HCT116 (cell line): ENCODE measurements around the gene CFB. TPM values are rescaled to one million over a fixed set of nuclear protein-coding genes. Genes with fewer than 3 reads are reported as not detected.

Experiments
- ATAC-seq: fragments of 200-7000 bp; cut with Tn5 transposase; 2 replicates; pipeline ENCODE4 v1.9.1; 2020; ENCODE audit warnings: mild to moderate bottlenecking, moderate library complexity
- BruUV-seq: library from RNA; stranded (reverse); fragments of 400-500 nt; replicated peaks from 2 replicates; lab custom pipeline; 2021; lab: Mats Ljungman, UMichigan
- CTCF ChIA-PET: fragments of 300-600 bp; sonication (Branson Sonifier 250); formaldehyde crosslinking; loops from one replicate; lab custom pipeline; 2021; ENCODE audit warnings: antibody characterized with exemption; lab: Charles Lee
- POLR2A ChIA-PET: fragments of 300-600, 350-600 bp; sonication (Branson Sonifier 250); formaldehyde crosslinking; loops from one replicate; lab custom pipeline; 2021; ENCODE audit warnings: antibody characterized with exemption; lab: Charles Lee
- RAD21 ChIA-PET, 2 experiments: fragments of 300-600 bp; sonication (Branson Sonifier 250); formaldehyde crosslinking; loops; one replicate each; lab custom pipeline; 2023; ENCODE audit warnings: low total read pairs in 2 of 2; ENCODE audit not compliant: uncharacterized antibody in 2 of 2, unreplicated experiment in 2 of 2, low non-redundant PET in 1 of 2; lab: Charles Lee
- DNase-seq: peaks from one replicate; pipeline ENCODE4 v3.0.0-alpha.2; 2010; ENCODE audit warnings: low read depth, low spot score
- H2AFZ ChIP-seq: fragments of 200-600 bp; shearing (Covaris generic), sonication (generic); 2 replicates; pipeline ENCODE4 v1.6.1; 2017; ENCODE audit warnings: low read depth, mixed run types, mixed read lengths, antibody characterized with exemption, low read length; ENCODE audit not compliant: poor library complexity, severe bottlenecking
- H3K27ac ChIP-seq: 2 replicates; pipeline ENCODE4 v1.5.1; 2012; ENCODE audit warnings: low read depth, low read length
- H3K27me3 ChIP-seq: fragments of 200-600 bp; sonication (generic); 2 replicates; pipeline ENCODE4 v1.6.1; 2016; ENCODE audit warnings: mixed run types, low read length, mixed read lengths; ENCODE audit not compliant: insufficient read depth
- H3K36me3 ChIP-seq, 2 experiments: fragments of 200-500 bp in 1 of 2; fragments of 200-600 bp in 1 of 2; sonication (Bioruptor generic) in 1 of 2; sonication (generic) in 1 of 2; 2 replicates each; pipeline versions ENCODE4 v1.5.1 to v1.6.1; 2014 to 2016; ENCODE audit warnings: low read length in 2 of 2, inconsistent platforms in 1 of 2, mixed read lengths in 1 of 2, mixed run types in 1 of 2; ENCODE audit not compliant: insufficient read depth in 2 of 2, control insufficient read depth in 1 of 2
- H3K4me1 ChIP-seq, 2 experiments: fragments of 200-600 bp in 1 of 2; sonication (generic) in 1 of 2; 2 replicates each; pipeline versions ENCODE4 v1.5.1 to v1.6.1; 2012 to 2017; ENCODE audit warnings: low read length in 2 of 2, inconsistent platforms in 1 of 2, mild to moderate bottlenecking in 1 of 2, mixed read lengths in 1 of 2, mixed run types in 1 of 2, moderate library complexity in 1 of 2; ENCODE audit not compliant: insufficient read depth in 2 of 2, control insufficient read depth in 1 of 2
- H3K4me2 ChIP-seq: fragments of 200-600 bp; sonication (generic); 2 replicates; pipeline ENCODE4 v1.6.1; 2017; ENCODE audit warnings: mixed run types, low read length, mixed read lengths
- H3K4me3 ChIP-seq, 2 experiments: fragments of 200-600 bp in 1 of 2; sonication (generic) in 1 of 2; replicated peaks in 1 of 2; 2 replicates each; pipeline ENCODE4 v1.5.1; 2011 to 2016; ENCODE audit warnings: low read length in 2 of 2, control low read depth in 1 of 2, low read depth in 1 of 2, mild to moderate bottlenecking in 1 of 2, mixed read lengths in 1 of 2, mixed run types in 1 of 2
- H3K79me2 ChIP-seq: fragments of 200-600 bp; sonication (generic); 2 replicates; pipeline ENCODE4 v1.6.1; 2017; ENCODE audit warnings: mild to moderate bottlenecking, mixed run types, low read length, moderate library complexity, mixed read lengths; ENCODE audit not compliant: insufficient read depth
- H3K9ac ChIP-seq: fragments of 200-600 bp; sonication (generic); 2 replicates; pipeline ENCODE4 v1.6.1; 2016; ENCODE audit warnings: low read length, mixed read lengths
- H3K9me2 ChIP-seq: fragments of 200-600 bp; sonication (generic), shearing (Covaris generic); 2 replicates; pipeline ENCODE4 v1.6.1; 2017; ENCODE audit warnings: mixed run types, mild to moderate bottlenecking, moderate library complexity; ENCODE audit not compliant: insufficient read depth
- H3K9me3 ChIP-seq, 2 experiments: fragments of 200-500 bp in 1 of 2; fragments of 200-600 bp in 1 of 2; sonication (Bioruptor generic) in 1 of 2; sonication (generic) in 1 of 2; 2 replicates each; pipeline ENCODE4 v1.6.1; 2014 to 2017; ENCODE audit warnings: low read length in 2 of 2, mixed read lengths in 2 of 2, inconsistent platforms in 1 of 2, low read depth in 1 of 2, mild to moderate bottlenecking in 1 of 2, mixed run types in 1 of 2, moderate library complexity in 1 of 2; ENCODE audit not compliant: control insufficient read depth in 1 of 2, insufficient read depth in 1 of 2
- H4K20me1 ChIP-seq: fragments of 200-600 bp; sonication (generic), shearing (Covaris generic); 2 replicates; pipeline ENCODE4 v1.6.1; 2017; ENCODE audit warnings: mixed run types, mild to moderate bottlenecking, moderate library complexity; ENCODE audit not compliant: insufficient read depth
- CBX3 ChIP-seq: IDR thresholded peaks from 2 replicates; pipeline ENCODE4 v1.6.1; 2012; ENCODE audit warnings: low read depth
- CTCF ChIP-seq, 3 experiments: fragments of 200-600 bp in 1 of 3; sonication (generic) in 1 of 3; IDR thresholded peaks in 2 of 3; conservative IDR thresholded peaks in 1 of 3; 2 replicates each; pipeline ENCODE4 v1.5.1; 2012 to 2017; ENCODE audit warnings: low read depth in 2 of 3, low read length in 2 of 3, antibody characterized with exemption in 1 of 3, borderline replicate concordance in 1 of 3, control low read depth in 1 of 3, mild to moderate bottlenecking in 1 of 3, mixed read lengths in 1 of 3, mixed run types in 1 of 3, moderate library complexity in 1 of 3; ENCODE audit not compliant: insufficient read depth in 1 of 3
- ELF1 ChIP-seq: IDR thresholded peaks from 2 replicates; pipeline ENCODE4 v1.6.1; 2012; ENCODE audit warnings: low read depth, borderline replicate concordance
- EZH2 ChIP-seq: fragments of 200-600 bp; sonication (generic); IDR thresholded peaks from 2 replicates; pipeline ENCODE4 v1.6.1; 2017; ENCODE audit warnings: antibody characterized with exemption, mixed run types
- JUND ChIP-seq: IDR thresholded peaks from 2 replicates; pipeline ENCODE4 v1.6.1; 2012
- MAX ChIP-seq: IDR thresholded peaks from 2 replicates; pipeline ENCODE4 v1.6.1; 2012
- POLR2AphosphoS5 ChIP-seq: IDR thresholded peaks from 2 replicates; pipeline ENCODE4 v1.6.1; 2011; ENCODE audit warnings: mild to moderate bottlenecking, low read depth, low read length, moderate library complexity
- REST ChIP-seq: IDR thresholded peaks from 2 replicates; pipeline ENCODE4 v1.6.1; 2012; ENCODE audit warnings: low read depth
- SIN3A ChIP-seq: IDR thresholded peaks from 2 replicates; pipeline ENCODE4 v1.6.1; 2012; ENCODE audit warnings: low read depth
- SP1 ChIP-seq: IDR thresholded peaks from 2 replicates; pipeline ENCODE4 v1.6.1; 2012; ENCODE audit warnings: low read depth
- SRF ChIP-seq: IDR thresholded peaks from 2 replicates; pipeline ENCODE4 v1.6.1; 2012; ENCODE audit warnings: low read depth
- TCF7L2 ChIP-seq: IDR thresholded peaks from 2 replicates; pipeline ENCODE4 v1.7.0; 2011; ENCODE audit warnings: borderline replicate concordance, inconsistent platforms; ENCODE audit not compliant: insufficient read depth, insufficient read length; ENCODE audit errors: extremely low read depth
- YY1 ChIP-seq: IDR thresholded peaks from 2 replicates; pipeline ENCODE4 v1.6.1; 2011; ENCODE audit warnings: low read length, low read depth, moderate library complexity, mild to moderate bottlenecking; ENCODE audit not compliant: insufficient replicate concordance; ENCODE audit errors: extremely low read depth
- ZBTB33 ChIP-seq: IDR thresholded peaks from 2 replicates; pipeline ENCODE4 v1.6.1; 2011; ENCODE audit warnings: mild to moderate bottlenecking, low read length, moderate library complexity; ENCODE audit not compliant: insufficient replicate concordance; ENCODE audit errors: extremely low read depth
- ZFX ChIP-seq: fragments of 450-650 bp; IDR thresholded peaks from 2 replicates; pipeline ENCODE4 v1.6.1; 2017
- ZNF274 ChIP-seq: fragments of 200-500 bp; sonication (Bioruptor generic); IDR thresholded peaks from 2 replicates; pipeline ENCODE4 v1.6.1; 2014; ENCODE audit warnings: mild to moderate bottlenecking, low read depth, low read length, inconsistent platforms
- intact Hi-C: fragments of 100-400 bp; cut with micrococcal nuclease; formaldehyde crosslinking; loops from 2 replicates; pipeline ENCODE4 v1.10.0; 2022
- total RNA-seq: library from RNA; stranded (reverse); gene quantifications from one replicate; pipeline ENCODE4 v1.2.1, GENCODE V29; 2021; ENCODE audit not compliant: unreplicated experiment

Gene CFB
- total RNA-seq, 1 experiment from 2014 or later, result 1.5 TPM

- POLR2A ChIA-PET, result no interaction called here
- H3K9ac ChIP-seq, result no peak overlapping the region
- H4K20me1 ChIP-seq, result no peaks in the 10 kb centered on the region
- RAD21 ChIA-PET, result no interaction called here
- no peak overlapping the region for H3K4me3 ChIP-seq
- peaks cover 3 to 11% of the 10 kb centered on the region in 2 experiments; a peak in 3 of 4 replicates for H3K4me1 ChIP-seq
- DNase-seq (no peak), ATAC-seq (no peak)
- peaks cover 13% of the 10 kb centered on the region for H3K79me2 ChIP-seq
- intact Hi-C loops, result no loop called here
- no peak overlapping the region for H3K4me2 ChIP-seq
- H3K36me3 ChIP-seq, result peaks cover 39 to 50% of the 10 kb centered on the region in 2 experiments; a peak in 3 of 4 replicates
- H3K27me3 ChIP-seq, result no peaks in the 10 kb centered on the region
- BruUV-seq, result no TSS peak
- CTCF ChIA-PET, result no interaction called here
- no peak for TF ChIP-seq CTCF (IDR thresholded peaks at IDR 0.05 in 2 of 3, conservative IDR thresholded peaks at IDR 0.05 in 1 of 3; ENCODE audit: borderline replicate concordance in 1 of 3, insufficient read depth in 1 of 3, low read depth in 2 of 3, low read length in 2 of 3)
- no peak for TF ChIP-seq POLR2AphosphoS5
- no peak for TF ChIP-seq SRF
- no peak for TF ChIP-seq ELF1
- TF ChIP-seq ZNF274, result no peak
- TF ChIP-seq SIN3A, result no peak
- no peak for TF ChIP-seq EZH2
- no peak for TF ChIP-seq REST
- no peak for TF ChIP-seq YY1
- TF ChIP-seq CBX3, result no peak
- TF ChIP-seq JUND, result no peak
- TF ChIP-seq MAX, result no peak
- no peak for TF ChIP-seq ZBTB33
- no peak for TF ChIP-seq TCF7L2
- TF ChIP-seq ZFX, result no peak
- TF ChIP-seq SP1, result no peak
- H3K9me2 ChIP-seq, result no peaks in the 10 kb centered on the region
- no peak overlapping the region for H3K27ac ChIP-seq
- no peaks in the 10 kb centered on the region for H3K9me3 ChIP-seq
- H2AFZ ChIP-seq, result no peak overlapping the region
Observed at GRCh38 chr6:31966506-31966905, 20.6 kb downstream of the CFB start.
